Ascending aorta (tissue), 2 donors: ENCODE measurements around the gene SGPL1. TPM values are rescaled to one million over a fixed set of nuclear protein-coding genes. Genes with fewer than 3 reads are reported as not detected.

Experiments
- DNase-seq, 2 donors: peaks; one replicate each; pipeline ENCODE4 v3.0.0-alpha.2; 2019; ENCODE audit warnings: low spot score in 2 of 2
- H3K27ac ChIP-seq, 2 donors: fragments of 200-600 bp; sonication (generic); one replicate each; pipeline ENCODE4 v1.5.1; 2016 to 2017; ENCODE audit warnings: mild to moderate bottlenecking in 1 of 2
- H3K27me3 ChIP-seq: fragments of 200-600 bp; sonication (generic); one replicate; pipeline ENCODE4 v1.5.1; 2017
- H3K36me3 ChIP-seq, 2 donors: fragments of 200-600 bp; sonication (generic); one replicate each; pipeline ENCODE4 v1.5.1; 2016
- H3K4me1 ChIP-seq, 2 donors: fragments of 200-600 bp; sonication (generic); one replicate each; pipeline ENCODE4 v1.5.1; 2016 to 2017; ENCODE audit warnings: mild to moderate bottlenecking in 1 of 2
- H3K4me3 ChIP-seq, 2 donors: fragments of 200-600 bp; sonication (generic); one replicate each; pipeline ENCODE4 v1.5.1; 2016 to 2017; ENCODE audit warnings: mild to moderate bottlenecking in 1 of 2
- H3K9me3 ChIP-seq, 2 donors: fragments of 200-600 bp; sonication (generic); one replicate each; pipeline ENCODE4 v1.5.1; 2016
- CTCF ChIP-seq, 3 experiments: fragments of 200-600 bp in 2 of 3; fragments of 450-650 bp in 1 of 3; sonication (generic) in 2 of 3; IDR thresholded peaks; one replicate each; pipeline ENCODE4 v1.5.1; 2016 to 2019; ENCODE audit warnings: antibody characterized with exemption in 3 of 3, mild to moderate bottlenecking in 1 of 3, moderate library complexity in 1 of 3
- intact Hi-C: fragments of 100-400 bp; cut with DNase I; formaldehyde crosslinking; loops from one replicate; pipeline ENCODE4 v1.15.1; 2023
- total RNA-seq: library from RNA; depleted of rRNA; stranded (reverse); fragments of >200 nt; gene quantifications from one replicate; pipeline ENCODE4 v1.1.0, GENCODE V29; 2016

Gene SGPL1
- total RNA-seq, 1 donor from 2014 or later: 6.2 TPM

GRCh38 chr10:70784016-70784415 is 31.7 kb upstream of the SGPL1 start:
- Histone ChIP-seq H3K27ac (no peak overlapping the region), H3K27me3 (no peaks in the 10 kb centered on the region), H3K4me3 (no peak overlapping the region), H3K36me3 (no peaks in the 10 kb centered on the region), H3K9me3 (no peaks in the 10 kb centered on the region), H3K4me1 (no peaks in the 10 kb centered on the region)
- intact Hi-C loops: no loop called here
- TF ChIP-seq CTCF (IDR thresholded peaks at IDR 0.05): no peak
- DNase-seq: peak in 1 of 2 donors; percentile 27

- no peak for TF ChIP-seq CTCF (IDR thresholded peaks at IDR 0.05)
- no peaks in the 10 kb centered on the region for H3K27me3 ChIP-seq
- intact Hi-C loops: no loop called here
- no peaks in the 10 kb centered on the region for H3K4me1 ChIP-seq
- peak in 1 of 2 donors; percentile 11 for DNase-seq
- no peak overlapping the region for H3K4me3 ChIP-seq
- no peaks in the 10 kb centered on the region for H3K9me3 ChIP-seq
- no peak overlapping the region for H3K27ac ChIP-seq
- no peaks in the 10 kb centered on the region for H3K36me3 ChIP-seq
Measured at GRCh38 chr10:70784471-70784870, 31.3 kb upstream of the SGPL1 start.

DNA sequence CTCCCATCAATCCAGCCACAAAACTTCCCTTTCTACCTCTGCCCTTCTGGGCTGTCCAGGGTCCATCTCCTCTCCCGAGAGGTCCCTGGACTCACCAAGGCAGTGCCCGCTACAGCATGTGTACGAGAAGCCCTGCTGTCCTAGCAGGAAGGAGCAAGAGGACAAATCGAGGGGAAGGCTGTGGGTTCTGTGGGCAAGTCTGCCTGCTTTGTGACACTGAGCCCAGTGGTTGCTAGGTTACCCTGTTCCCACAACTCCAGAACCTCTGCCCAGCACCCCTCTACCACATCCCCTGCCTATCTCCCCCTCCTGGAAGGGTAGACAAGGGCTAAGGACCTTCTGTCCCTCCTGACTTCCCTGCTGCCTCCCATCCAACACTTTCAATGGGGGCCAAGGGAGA is 30.6 kb upstream of the SGPL1 start, which contains the start of gene TBATA:
Gene TBATA, minus strand, starts transcription at position 188 of the 400 bp plus-strand sequence. CDS start 1,998 bp downstream, outside the sequence.
- Histone ChIP-seq H3K36me3 (no peaks in the 10 kb centered on the region), H3K27me3 (no peaks in the 10 kb centered on the region), H3K9me3 (no peaks in the 10 kb centered on the region), H3K27ac (no peak within 1 kb of the TSS), H3K4me3 (no peak within 1 kb of the TSS), H3K4me1 (no peaks in the 10 kb centered on the region)
- no peak for TF ChIP-seq CTCF (IDR thresholded peaks at IDR 0.05)
- peak in 1 of 2 donors; percentile 39 for DNase-seq
- intact Hi-C loops: no loop called here

DNA sequence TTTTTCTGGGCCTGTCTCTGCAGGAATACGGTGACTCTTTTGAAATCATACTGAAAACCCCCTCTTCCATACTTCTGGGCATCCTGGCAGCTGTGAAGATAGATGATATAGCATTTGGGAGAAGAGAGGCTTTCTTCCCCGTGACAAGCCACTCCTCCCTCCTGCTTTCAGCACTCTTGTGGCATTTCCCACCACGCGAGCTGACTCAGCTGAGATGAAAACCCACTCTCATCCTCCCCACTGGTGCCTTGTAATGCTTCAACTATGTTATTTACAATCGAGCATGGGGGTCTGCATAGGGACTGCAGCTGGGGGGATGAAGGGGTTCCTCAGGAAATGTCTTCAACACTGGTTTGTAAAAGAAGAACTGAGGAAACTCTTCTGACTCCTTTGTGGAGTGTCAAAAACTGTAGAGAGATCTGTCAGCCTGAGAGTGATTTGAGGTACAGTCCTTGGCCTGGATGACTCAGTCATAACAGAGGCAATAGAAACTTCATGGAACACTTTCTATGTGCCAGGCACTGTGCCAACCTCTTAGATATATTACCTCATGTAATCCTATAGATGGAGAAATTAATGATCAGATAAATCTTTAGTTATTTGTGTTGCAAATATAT is 28.8 kb upstream of the SGPL1 start:
- Histone ChIP-seq H3K4me1 (no peaks in the 10 kb centered on the region), H3K27me3 (no peaks in the 10 kb centered on the region), H3K9me3 (no peaks in the 10 kb centered on the region), H3K27ac (no peak overlapping the region), H3K36me3 (no peaks in the 10 kb centered on the region), H3K4me3 (no peak overlapping the region)
- no peak for TF ChIP-seq CTCF (IDR thresholded peaks at IDR 0.05)
- intact Hi-C loops: no loop called here
- DNase-seq: peak in 1 of 2 donors; percentile 50

DNA sequence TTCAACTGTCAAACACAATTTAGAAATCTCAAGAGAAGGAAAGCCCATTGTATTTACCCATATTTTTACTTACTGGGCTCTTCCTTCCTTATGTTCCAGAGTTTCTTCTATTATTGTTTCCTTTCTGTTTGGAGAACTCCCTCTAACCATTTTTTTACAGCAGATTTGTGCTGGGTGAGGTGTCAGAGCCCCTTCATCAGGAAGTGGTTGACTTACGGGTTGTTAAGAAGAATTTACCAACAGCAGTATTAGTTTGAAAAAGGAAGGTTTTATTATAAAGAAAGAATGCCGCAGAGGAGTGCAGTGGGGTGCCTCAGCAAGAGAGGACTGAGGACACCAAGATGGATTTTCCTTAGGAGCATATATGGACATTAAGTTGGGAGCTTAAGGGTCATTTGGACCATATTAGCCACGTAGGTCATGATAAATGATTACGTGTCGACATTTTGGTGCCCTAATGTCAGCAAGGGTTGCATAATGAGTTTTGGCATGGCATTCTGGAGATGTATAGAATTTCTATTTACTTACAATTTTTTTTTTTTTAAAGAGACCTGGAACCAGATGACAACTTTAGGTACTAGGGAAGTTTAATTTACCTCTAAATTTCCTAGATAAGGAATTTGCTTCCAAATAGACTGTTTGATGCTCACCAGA is 24.2 kb upstream of the SGPL1 start:
- intact Hi-C loops: no loop called here
- H3K27me3 ChIP-seq: no peaks in the 10 kb centered on the region
- no peaks in the 10 kb centered on the region for H3K36me3 ChIP-seq
- no peak overlapping the region for H3K27ac ChIP-seq
- no peak for TF ChIP-seq CTCF (IDR thresholded peaks at IDR 0.05)
- no peaks in the 10 kb centered on the region for H3K9me3 ChIP-seq
- DNase-seq: no peak
- H3K4me3 ChIP-seq: no peak overlapping the region
- H3K4me1 ChIP-seq: no peaks in the 10 kb centered on the region
